HepG2 (cell line): ENCODE results near the gene RPUSD2. TPM values are rescaled to one million over a fixed set of nuclear protein-coding genes. Genes with fewer than 3 reads are reported as not detected.

Source experiments
- CREB1 ChIP-seq, 2 experiments: fragments of 450-650 bp in 1 of 2; IDR thresholded peaks; 2 replicates each; pipeline ENCODE4 v1.6.1; 2016 to 2017; ENCODE audit warnings: control low read depth in 1 of 2, mild to moderate bottlenecking in 1 of 2, missing compliant biosample characterization in 1 of 2, missing genetic modification characterization in 1 of 2
- IRF2 ChIP-seq: IDR thresholded peaks from 2 replicates; pipeline ENCODE4 v1.6.1; 2018; ENCODE audit warnings: missing genetic modification reagents, missing compliant biosample characterization
- POGZ ChIP-seq: sonication (generic); formaldehyde crosslinking; IDR thresholded peaks from 2 replicates; pipeline ENCODE4 v1.4.0; 2020; ENCODE audit warnings: mild to moderate bottlenecking, missing genetic modification reagents
- RBFOX2 ChIP-seq: fragments of 200-400 bp; formaldehyde crosslinking; IDR thresholded peaks from 2 replicates; pipeline ENCODE4 v1.6.1; 2017; ENCODE audit warnings: low read depth, mild to moderate bottlenecking, low read length
- RFX5 ChIP-seq: IDR thresholded peaks from 2 replicates; pipeline ENCODE4 v1.6.1; 2011; ENCODE audit warnings: low read depth, low read length, improper control_type of control experiment
- TSC22D2 ChIP-seq: sonication (generic); formaldehyde crosslinking; IDR thresholded peaks from 2 replicates; pipeline ENCODE4 v1.5.1; 2020; ENCODE audit warnings: missing genetic modification reagents, mild to moderate bottlenecking, borderline replicate concordance
- ZBTB38 ChIP-seq: sonication (generic); formaldehyde crosslinking; IDR thresholded peaks from 2 replicates; pipeline ENCODE4 v1.5.1; 2020; ENCODE audit warnings: mild to moderate bottlenecking, missing genetic modification reagents
- ZNF841 ChIP-seq: sonication (generic); formaldehyde crosslinking; IDR thresholded peaks from 2 replicates; pipeline ENCODE4 v1.8.1; 2023; ENCODE audit warnings: missing genetic modification reagents, borderline replicate concordance
- polyA plus RNA-seq, 8 experiments: library from polyadenylated mRNA; depleted of rRNA in 3 of 8; stranded (reverse) in 7 of 8; unstranded in 1 of 8; fragments of >200 nt; fragmentation: Illumina TruSeq in 4 of 8; extraction: Trizol in 4 of 8; gene quantifications; 2 replicates each; pipeline versions ENCODE4 v1.2.1 to v1.2.3, GENCODE V29; 2011 to 2016; ENCODE audit warnings: low read depth in 4 of 8, missing spikeins in 1 of 8, mixed read lengths in 1 of 8; ENCODE audit not compliant: insufficient read depth in 1 of 8
- total RNA-seq, 5 experiments: library from RNA; depleted of rRNA; stranded (reverse); fragments of >200 nt; fragmentation: Illumina TruSeq; extraction: Trizol; gene quantifications; 2 replicates each; pipeline ENCODE4 v1.2.3, GENCODE V29; 2016; ENCODE audit warnings: low read depth in 1 of 5
- TF ChIP-seq, protein P1 (sequence below): IDR thresholded peaks from 2 replicates; pipeline ENCODE4 v1.6.1; 2016; ENCODE audit warnings: mild to moderate bottlenecking
- TF ChIP-seq, protein P2 (sequence below): sonication (generic); formaldehyde crosslinking; IDR thresholded peaks from 2 replicates; pipeline ENCODE4 v1.4.0; 2020; ENCODE audit warnings: mild to moderate bottlenecking, missing genetic modification reagents
- TF ChIP-seq, protein P3 (sequence below): sonication (generic); formaldehyde crosslinking; IDR thresholded peaks from 2 replicates; pipeline ENCODE4 v1.5.1; 2020; ENCODE audit warnings: mild to moderate bottlenecking, missing genetic modification reagents, moderate library complexity
- TF ChIP-seq, protein P4 (sequence below): sonication (generic); formaldehyde crosslinking; IDR thresholded peaks from 2 replicates; pipeline ENCODE4 v1.8.0; 2022; ENCODE audit warnings: mild to moderate bottlenecking, missing genetic modification reagents; ENCODE audit not compliant: insufficient replicate concordance
- TF ChIP-seq, protein P5 (sequence below): sonication (generic); formaldehyde crosslinking; IDR thresholded peaks from 2 replicates; pipeline ENCODE4 v1.4.0; 2020; ENCODE audit warnings: missing genetic modification reagents
- TF ChIP-seq, protein P6 (sequence below): sonication (generic); formaldehyde crosslinking; IDR thresholded peaks from 2 replicates; pipeline ENCODE4 v1.4.0; 2020; ENCODE audit warnings: missing genetic modification reagents

RPUSD2 gene
- total and polyA plus RNA-seq, 2 of the 13 experiments (the other 11 are each of a cell fraction or from before 2014, with no cell fraction given) = 8.6 to 14.5 TPM

DNA sequence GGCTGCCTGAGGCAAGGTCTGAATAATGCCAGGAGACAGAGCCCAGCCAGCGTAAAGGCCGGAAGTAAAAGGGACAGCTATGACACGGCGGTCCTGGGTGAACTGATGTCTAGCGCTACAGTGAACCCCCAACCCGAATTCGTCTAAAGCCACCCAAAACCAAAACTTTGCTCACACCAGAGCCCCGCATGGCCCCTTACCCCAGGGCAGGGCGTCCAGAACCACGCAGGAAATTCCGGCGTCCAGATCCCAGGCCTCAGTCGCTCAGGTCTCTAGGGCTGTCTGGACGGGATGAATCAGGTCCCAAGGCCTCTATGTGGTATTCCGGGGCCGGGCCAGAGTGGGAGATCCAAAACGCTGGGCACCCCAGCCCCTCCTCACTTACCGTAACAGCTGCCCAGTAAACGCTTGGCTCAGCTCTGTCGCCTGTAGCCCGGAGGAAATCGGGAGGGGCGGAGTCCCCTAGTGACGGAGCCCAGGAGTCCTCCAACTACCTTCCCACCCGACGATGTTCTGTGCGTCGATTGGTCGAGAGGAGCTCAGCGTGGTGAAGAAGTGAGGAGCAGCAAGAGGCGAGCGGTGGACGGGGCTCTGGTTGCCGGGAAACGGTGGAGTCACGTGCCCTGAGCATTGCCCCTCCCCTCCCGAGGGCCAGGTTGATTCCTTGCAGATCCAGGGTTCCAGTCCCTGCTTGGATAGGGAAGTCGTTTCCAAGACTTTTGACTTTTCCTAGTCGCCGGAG, 4.3 kb upstream of the RPUSD2 start, which contains the start of gene CCDC32 (continued):
- TF ChIP-seq, protein P1, sequence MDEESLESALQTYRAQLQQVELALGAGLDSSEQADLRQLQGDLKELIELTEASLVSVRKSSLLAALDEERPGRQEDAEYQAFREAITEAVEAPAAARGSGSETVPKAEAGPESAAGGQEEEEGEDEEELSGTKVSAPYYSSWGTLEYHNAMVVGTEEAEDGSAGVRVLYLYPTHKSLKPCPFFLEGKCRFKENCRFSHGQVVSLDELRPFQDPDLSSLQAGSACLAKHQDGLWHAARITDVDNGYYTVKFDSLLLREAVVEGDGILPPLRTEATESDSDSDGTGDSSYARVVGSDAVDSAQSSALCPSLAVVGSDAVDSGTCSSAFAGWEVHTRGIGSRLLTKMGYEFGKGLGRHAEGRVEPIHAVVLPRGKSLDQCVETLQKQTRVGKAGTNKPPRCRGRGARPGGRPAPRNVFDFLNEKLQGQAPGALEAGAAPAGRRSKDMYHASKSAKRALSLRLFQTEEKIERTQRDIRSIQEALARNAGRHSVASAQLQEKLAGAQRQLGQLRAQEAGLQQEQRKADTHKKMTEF (CRISPR knock-in tag) = 0 out of 2 replicates have a peak, but pooled peaks have one; percentile 40
- TF ChIP-seq TSC22D2 = no peak
- TF ChIP-seq ZNF841 = no peak
- peak; percentile 65 for TF ChIP-seq POGZ (CRISPR knock-in tag)
- peak; percentile 52; the same call in 1 of the 2 replicates for TF ChIP-seq IRF2
- TF ChIP-seq, protein P2, sequence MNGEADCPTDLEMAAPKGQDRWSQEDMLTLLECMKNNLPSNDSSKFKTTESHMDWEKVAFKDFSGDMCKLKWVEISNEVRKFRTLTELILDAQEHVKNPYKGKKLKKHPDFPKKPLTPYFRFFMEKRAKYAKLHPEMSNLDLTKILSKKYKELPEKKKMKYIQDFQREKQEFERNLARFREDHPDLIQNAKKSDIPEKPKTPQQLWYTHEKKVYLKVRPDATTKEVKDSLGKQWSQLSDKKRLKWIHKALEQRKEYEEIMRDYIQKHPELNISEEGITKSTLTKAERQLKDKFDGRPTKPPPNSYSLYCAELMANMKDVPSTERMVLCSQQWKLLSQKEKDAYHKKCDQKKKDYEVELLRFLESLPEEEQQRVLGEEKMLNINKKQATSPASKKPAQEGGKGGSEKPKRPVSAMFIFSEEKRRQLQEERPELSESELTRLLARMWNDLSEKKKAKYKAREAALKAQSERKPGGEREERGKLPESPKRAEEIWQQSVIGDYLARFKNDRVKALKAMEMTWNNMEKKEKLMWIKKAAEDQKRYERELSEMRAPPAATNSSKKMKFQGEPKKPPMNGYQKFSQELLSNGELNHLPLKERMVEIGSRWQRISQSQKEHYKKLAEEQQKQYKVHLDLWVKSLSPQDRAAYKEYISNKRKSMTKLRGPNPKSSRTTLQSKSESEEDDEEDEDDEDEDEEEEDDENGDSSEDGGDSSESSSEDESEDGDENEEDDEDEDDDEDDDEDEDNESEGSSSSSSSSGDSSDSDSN = no peak
- TF ChIP-seq, protein P3, sequence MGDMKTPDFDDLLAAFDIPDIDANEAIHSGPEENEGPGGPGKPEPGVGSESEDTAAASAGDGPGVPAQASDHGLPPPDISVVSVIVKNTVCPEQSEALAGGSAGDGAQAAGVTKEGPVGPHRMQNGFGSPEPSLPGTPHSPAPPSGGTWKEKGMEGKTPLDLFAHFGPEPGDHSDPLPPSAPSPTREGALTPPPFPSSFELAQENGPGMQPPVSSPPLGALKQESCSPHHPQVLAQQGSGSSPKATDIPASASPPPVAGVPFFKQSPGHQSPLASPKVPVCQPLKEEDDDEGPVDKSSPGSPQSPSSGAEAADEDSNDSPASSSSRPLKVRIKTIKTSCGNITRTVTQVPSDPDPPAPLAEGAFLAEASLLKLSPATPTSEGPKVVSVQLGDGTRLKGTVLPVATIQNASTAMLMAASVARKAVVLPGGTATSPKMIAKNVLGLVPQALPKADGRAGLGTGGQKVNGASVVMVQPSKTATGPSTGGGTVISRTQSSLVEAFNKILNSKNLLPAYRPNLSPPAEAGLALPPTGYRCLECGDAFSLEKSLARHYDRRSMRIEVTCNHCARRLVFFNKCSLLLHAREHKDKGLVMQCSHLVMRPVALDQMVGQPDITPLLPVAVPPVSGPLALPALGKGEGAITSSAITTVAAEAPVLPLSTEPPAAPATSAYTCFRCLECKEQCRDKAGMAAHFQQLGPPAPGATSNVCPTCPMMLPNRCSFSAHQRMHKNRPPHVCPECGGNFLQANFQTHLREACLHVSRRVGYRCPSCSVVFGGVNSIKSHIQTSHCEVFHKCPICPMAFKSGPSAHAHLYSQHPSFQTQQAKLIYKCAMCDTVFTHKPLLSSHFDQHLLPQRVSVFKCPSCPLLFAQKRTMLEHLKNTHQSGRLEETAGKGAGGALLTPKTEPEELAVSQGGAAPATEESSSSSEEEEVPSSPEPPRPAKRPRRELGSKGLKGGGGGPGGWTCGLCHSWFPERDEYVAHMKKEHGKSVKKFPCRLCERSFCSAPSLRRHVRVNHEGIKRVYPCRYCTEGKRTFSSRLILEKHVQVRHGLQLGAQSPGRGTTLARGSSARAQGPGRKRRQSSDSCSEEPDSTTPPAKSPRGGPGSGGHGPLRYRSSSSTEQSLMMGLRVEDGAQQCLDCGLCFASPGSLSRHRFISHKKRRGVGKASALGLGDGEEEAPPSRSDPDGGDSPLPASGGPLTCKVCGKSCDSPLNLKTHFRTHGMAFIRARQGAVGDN (CRISPR knock-in tag) = peak; percentile 87
- TF ChIP-seq, protein P4, sequence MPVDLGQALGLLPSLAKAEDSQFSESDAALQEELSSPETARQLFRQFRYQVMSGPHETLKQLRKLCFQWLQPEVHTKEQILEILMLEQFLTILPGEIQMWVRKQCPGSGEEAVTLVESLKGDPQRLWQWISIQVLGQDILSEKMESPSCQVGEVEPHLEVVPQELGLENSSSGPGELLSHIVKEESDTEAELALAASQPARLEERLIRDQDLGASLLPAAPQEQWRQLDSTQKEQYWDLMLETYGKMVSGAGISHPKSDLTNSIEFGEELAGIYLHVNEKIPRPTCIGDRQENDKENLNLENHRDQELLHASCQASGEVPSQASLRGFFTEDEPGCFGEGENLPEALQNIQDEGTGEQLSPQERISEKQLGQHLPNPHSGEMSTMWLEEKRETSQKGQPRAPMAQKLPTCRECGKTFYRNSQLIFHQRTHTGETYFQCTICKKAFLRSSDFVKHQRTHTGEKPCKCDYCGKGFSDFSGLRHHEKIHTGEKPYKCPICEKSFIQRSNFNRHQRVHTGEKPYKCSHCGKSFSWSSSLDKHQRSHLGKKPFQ (CRISPR knock-in tag) = no peak
- TF ChIP-seq, protein P5, sequence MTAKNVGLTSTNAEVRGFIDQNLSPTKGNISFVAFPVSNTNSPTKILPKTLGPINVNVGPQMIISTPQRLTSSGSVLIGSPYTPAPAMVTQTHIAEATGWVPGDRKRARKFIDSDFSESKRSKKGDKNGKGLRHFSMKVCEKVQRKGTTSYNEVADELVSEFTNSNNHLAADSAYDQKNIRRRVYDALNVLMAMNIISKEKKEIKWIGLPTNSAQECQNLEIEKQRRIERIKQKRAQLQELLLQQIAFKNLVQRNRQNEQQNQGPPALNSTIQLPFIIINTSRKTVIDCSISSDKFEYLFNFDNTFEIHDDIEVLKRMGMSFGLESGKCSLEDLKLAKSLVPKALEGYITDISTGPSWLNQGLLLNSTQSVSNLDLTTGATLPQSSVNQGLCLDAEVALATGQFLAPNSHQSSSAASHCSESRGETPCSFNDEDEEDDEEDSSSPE = peak; percentile 63; the same call in 1 of the 2 replicates
- TF ChIP-seq, protein P6, sequence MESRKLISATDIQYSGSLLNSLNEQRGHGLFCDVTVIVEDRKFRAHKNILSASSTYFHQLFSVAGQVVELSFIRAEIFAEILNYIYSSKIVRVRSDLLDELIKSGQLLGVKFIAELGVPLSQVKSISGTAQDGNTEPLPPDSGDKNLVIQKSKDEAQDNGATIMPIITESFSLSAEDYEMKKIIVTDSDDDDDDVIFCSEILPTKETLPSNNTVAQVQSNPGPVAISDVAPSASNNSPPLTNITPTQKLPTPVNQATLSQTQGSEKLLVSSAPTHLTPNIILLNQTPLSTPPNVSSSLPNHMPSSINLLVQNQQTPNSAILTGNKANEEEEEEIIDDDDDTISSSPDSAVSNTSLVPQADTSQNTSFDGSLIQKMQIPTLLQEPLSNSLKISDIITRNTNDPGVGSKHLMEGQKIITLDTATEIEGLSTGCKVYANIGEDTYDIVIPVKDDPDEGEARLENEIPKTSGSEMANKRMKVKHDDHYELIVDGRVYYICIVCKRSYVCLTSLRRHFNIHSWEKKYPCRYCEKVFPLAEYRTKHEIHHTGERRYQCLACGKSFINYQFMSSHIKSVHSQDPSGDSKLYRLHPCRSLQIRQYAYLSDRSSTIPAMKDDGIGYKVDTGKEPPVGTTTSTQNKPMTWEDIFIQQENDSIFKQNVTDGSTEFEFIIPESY = no peak
- no peak for TF ChIP-seq RBFOX2
- peak; percentile 76 for TF ChIP-seq CREB1 (IDR thresholded peaks at IDR 0.05)
- TF ChIP-seq CREB1 (CRISPR knock-in tag; IDR thresholded peaks at IDR 0.05) = peak; percentile 89
- TF ChIP-seq RFX5 = peak; percentile 81
- no peak for TF ChIP-seq ZBTB38
